Parathyroid adenoma (tissue), 2 donors: ENCODE data around the gene PRKCH.

Source experiments
- H2AFZ ChIP-seq: fragments of 300-600 bp; sonication (generic); one replicate; pipeline ENCODE4 v1.7.0; 2017; ENCODE audit warnings: antibody characterized with exemption, mild to moderate bottlenecking
- H3K27ac ChIP-seq: fragments of 300-600 bp; sonication (generic); one replicate; pipeline ENCODE4 v1.7.0; 2017
- H3K27me3 ChIP-seq: fragments of 300-600 bp; sonication (generic); one replicate; pipeline ENCODE4 v1.7.0; 2017; ENCODE audit warnings: low read length; ENCODE audit not compliant: control insufficient read depth, insufficient read depth
- H3K36me3 ChIP-seq: fragments of 300-600 bp; sonication (generic); one replicate; pipeline ENCODE4 v1.7.0; 2017; ENCODE audit warnings: low read length; ENCODE audit not compliant: control insufficient read depth, insufficient read depth
- H3K4me1 ChIP-seq: fragments of 300-600 bp; sonication (generic); one replicate; pipeline ENCODE4 v1.7.0; 2017; ENCODE audit warnings: control low read depth
- H3K4me2 ChIP-seq: fragments of 300-600 bp; sonication (generic); one replicate; pipeline ENCODE4 v1.7.0; 2017; ENCODE audit warnings: low read length
- H3K4me3 ChIP-seq: fragments of 300-600 bp; sonication (generic); one replicate; pipeline ENCODE4 v1.7.0; 2017; ENCODE audit warnings: low read depth, low read length
- H3K79me2 ChIP-seq: fragments of 300-600 bp; sonication (generic); one replicate; pipeline ENCODE4 v1.7.0; 2017; ENCODE audit warnings: control low read depth
- H3K9ac ChIP-seq: fragments of 300-600 bp; sonication (generic); one replicate; pipeline ENCODE4 v1.7.0; 2017; ENCODE audit warnings: mild to moderate bottlenecking
- H3K9me3 ChIP-seq: fragments of 300-600 bp; sonication (generic); one replicate; pipeline ENCODE4 v1.7.0; 2017; ENCODE audit warnings: low read length; ENCODE audit not compliant: control insufficient read depth
- CTCF ChIP-seq: fragments of 300-600 bp; sonication (generic); IDR thresholded peaks from one replicate; pipeline ENCODE4 v1.7.0; 2017; ENCODE audit warnings: antibody characterized with exemption, mild to moderate bottlenecking
- donor health status: primary hyperparathyroidism.

Gene PRKCH

GRCh38 chr14:61396279-61396678, 74.9 kb downstream of the PRKCH start:
- Histone ChIP-seq H3K27me3 (no peaks in the 10 kb centered on the region), H3K27ac (no peak overlapping the region), H2AFZ (no peak overlapping the region), H3K9me3 (no peaks in the 10 kb centered on the region), H3K4me2 (no peak overlapping the region), H3K4me3 (no peak overlapping the region), H3K9ac (no peak overlapping the region), H3K36me3 (no peaks in the 10 kb centered on the region), H3K79me2 (no peaks in the 10 kb centered on the region), H3K4me1 (no peaks in the 10 kb centered on the region)
- TF ChIP-seq CTCF: no peak

GRCh38 chr14:61396694-61397093, 75.3 kb downstream of the PRKCH start:
- no peak for TF ChIP-seq CTCF
- Histone ChIP-seq H3K9me3 (no peaks in the 10 kb centered on the region), H3K27ac (no peak overlapping the region), H3K4me1 (no peaks in the 10 kb centered on the region), H3K79me2 (no peaks in the 10 kb centered on the region), H3K9ac (no peak overlapping the region), H3K36me3 (no peaks in the 10 kb centered on the region), H3K27me3 (no peaks in the 10 kb centered on the region), H2AFZ (no peak overlapping the region), H3K4me2 (no peak overlapping the region), H3K4me3 (no peak overlapping the region)

GRCh38 chr14:61397615-61398014, 76.2 kb downstream of the PRKCH start:
- no peaks in the 10 kb centered on the region for H3K79me2 ChIP-seq
- H3K9ac ChIP-seq: no peak overlapping the region
- H3K27ac ChIP-seq: no peak overlapping the region
- no peaks in the 10 kb centered on the region for H3K9me3 ChIP-seq
- no peak overlapping the region for H3K4me3 ChIP-seq
- no peaks in the 10 kb centered on the region for H3K36me3 ChIP-seq
- H2AFZ ChIP-seq: no peak overlapping the region
- H3K4me1 ChIP-seq: no peaks in the 10 kb centered on the region
- no peaks in the 10 kb centered on the region for H3K27me3 ChIP-seq
- no peak for TF ChIP-seq CTCF
- H3K4me2 ChIP-seq: no peak overlapping the region

GRCh38 chr14:61398221-61398620, 76.8 kb downstream of the PRKCH start:
- Histone ChIP-seq H2AFZ (no peak overlapping the region), H3K27ac (no peak overlapping the region), H3K9me3 (no peaks in the 10 kb centered on the region), H3K79me2 (no peaks in the 10 kb centered on the region), H3K9ac (no peak overlapping the region), H3K4me3 (no peak overlapping the region), H3K27me3 (no peaks in the 10 kb centered on the region), H3K4me1 (no peaks in the 10 kb centered on the region), H3K4me2 (no peak overlapping the region), H3K36me3 (no peaks in the 10 kb centered on the region)
- TF ChIP-seq CTCF: no peak

GRCh38 chr14:61399365-61399764, 78.0 kb downstream of the PRKCH start:
- Histone ChIP-seq H3K4me1 (no peaks in the 10 kb centered on the region), H2AFZ (no peak overlapping the region), H3K27ac (no peak overlapping the region), H3K4me3 (no peak overlapping the region), H3K9ac (no peak overlapping the region), H3K4me2 (no peak overlapping the region), H3K79me2 (no peaks in the 10 kb centered on the region), H3K9me3 (no peaks in the 10 kb centered on the region), H3K36me3 (no peaks in the 10 kb centered on the region), H3K27me3 (no peaks in the 10 kb centered on the region)
- TF ChIP-seq CTCF: no peak
